GM21619 (cell line): ENCODE data around the gene PCDHGB1.
"Not testable (repeated sequence)": the region's sequence is repeated elsewhere in the genome, so short reads cannot be mapped to it uniquely, and the experiment has no call there.

ENCODE experiments used
- ATAC-seq: cut with Tn5 transposase; IDR thresholded peaks from one replicate; pipeline ENCODE4 v1.9.1; 2021; ENCODE audit not compliant: unreplicated experiment

PCDHGB1 gene

GRCh38 chr5:141382469-141383294 lies 32.8 kb downstream of the PCDHGB1 start, which contains the start of gene PCDHGA7:
TSS of gene PCDHGA7 (plus strand) at chr5:141382742. CDS start at chr5:141382900, 158 bp downstream.
- ATAC-seq: no peak

GRCh38 chr5:141383345-141383744 lies 33.4 kb downstream of the PCDHGB1 start:
- no peak for ATAC-seq

- no peak for ATAC-seq
These were observed 34.8 kb downstream of the PCDHGB1 start for GRCh38 chr5:141384471-141385267.

GRCh38 chr5:141387557-141388311 lies 37.8 kb downstream of the PCDHGB1 start, which contains the start of gene PCDHGB4:
TSS of gene PCDHGB4 (plus strand) at chr5:141387698. CDS start at chr5:141387885, 187 bp downstream.
- ATAC-seq: peak; percentile 91

- ATAC-seq: no peak
These were observed 38.8 kb downstream of the PCDHGB1 start for GRCh38 chr5:141388661-141389060.

GRCh38 chr5:141389153-141390042 lies 39.5 kb downstream of the PCDHGB1 start:
- ATAC-seq: no peak

- ATAC-seq: no peak
These were observed 42.7 kb downstream of the PCDHGB1 start, which contains the start of gene PCDHGA8 for GRCh38 chr5:141392429-141393198. TSS of gene PCDHGA8 (plus strand) at chr5:141392633. CDS start at chr5:141392814, 181 bp downstream.

GRCh38 chr5:141393267-141393666 lies 43.4 kb downstream of the PCDHGB1 start:
- no peak for ATAC-seq

- not testable (repeated sequence) for ATAC-seq
These were observed 44.7 kb downstream of the PCDHGB1 start for GRCh38 chr5:141394401-141395187.

GRCh38 chr5:141397756-141398551 lies 48.1 kb downstream of the PCDHGB1 start, which contains the start of gene PCDHGB5:
TSS of gene PCDHGB5 (plus strand) at chr5:141397947. CDS start at chr5:141398128, 181 bp downstream.
- peak; percentile 99 for ATAC-seq

GRCh38 chr5:141398608-141399007 lies 48.7 kb downstream of the PCDHGB1 start:
- no peak for ATAC-seq

GRCh38 chr5:141399555-141400258 lies 49.8 kb downstream of the PCDHGB1 start:
- ATAC-seq: no peak
